Right lobe of liver (tissue), 6 donors: ENCODE measurements around the gene CENPU. TPM values are rescaled to one million over a fixed set of nuclear protein-coding genes. Genes with fewer than 3 reads are reported as not detected.

Source experiments
- ATAC-seq, 4 donors: fragments of 200-7000 bp; cut with Tn5 transposase; one replicate each; pipeline ENCODE4 v1.9.1; 2020; ENCODE audit warnings: mild to moderate bottlenecking in 4 of 4, moderate library complexity in 4 of 4
- DNase-seq, 3 donors: peaks; one replicate each; pipeline ENCODE4 v3.0.0-alpha.2; 2020
- H3K27ac ChIP-seq, 3 donors: fragments of 200-600 bp; one replicate each; pipeline ENCODE4 v1.8.0; 2022
- H3K27me3 ChIP-seq, 2 donors: fragments of 200-600 bp; one replicate each; pipeline ENCODE4 v1.8.0; 2022
- H3K36me3 ChIP-seq, 4 donors: fragments of 200-600 bp; sonication (generic) in 1 of 4; one replicate each; pipeline versions ENCODE4 v1.5.1 to v1.8.0; 2017 to 2022; ENCODE audit warnings: control low read depth in 1 of 4
- H3K4me1 ChIP-seq, 4 donors: fragments of 200-600 bp; sonication (generic) in 1 of 4; one replicate each; pipeline versions ENCODE4 v1.5.1 to v1.8.0; 2017 to 2022; ENCODE audit warnings: control low read depth in 1 of 4
- H3K4me3 ChIP-seq, 3 donors: fragments of 200-600 bp; one replicate each; pipeline ENCODE4 v1.8.0; 2022
- H3K9me3 ChIP-seq, 4 donors: fragments of 200-600 bp; sonication (generic) in 1 of 4; one replicate each; pipeline versions ENCODE4 v1.5.1 to v1.8.0; 2017 to 2022; ENCODE audit warnings: control low read depth in 1 of 4
- CTCF ChIP-seq, 4 donors: fragments of 200-600 bp in 3 of 4; fragments of 450-650 bp in 1 of 4; IDR thresholded peaks; one replicate each; pipeline versions ENCODE4 v1.5.1 to v1.8.0; 2016 to 2022; ENCODE audit warnings: antibody characterized with exemption in 4 of 4, mild to moderate bottlenecking in 2 of 4
- POLR2A ChIP-seq: fragments of 450-650 bp; IDR thresholded peaks from one replicate; pipeline ENCODE4 v1.6.1; 2017; ENCODE audit warnings: antibody characterized with exemption, mild to moderate bottlenecking
- WGBS: methylation state at CpG from one replicate; pipeline ENCODE4 v1.1.6; 2018; ENCODE audit warnings: low coverage, low lambda C conversion rate; ENCODE audit not compliant: insufficient coverage; ENCODE audit errors: missing lambda C conversion rate; 5-methylcytosine and 5-hydroxymethylcytosine counted together
- intact Hi-C, 2 donors: fragments of 100-400 bp; cut with DNase I; formaldehyde crosslinking; loops; one replicate each; pipeline versions ENCODE4 v1.11.2 to v1.14.1; 2022
- total RNA-seq, 6 experiments: library from RNA; depleted of rRNA in 2 of 6; stranded (reverse); fragments of >200 nt in 2 of 6; fragmentation: NEBNext Ultra II Directional in 3 of 6; extraction: Animal tissue kit (Norgen Biotek cat#: 25700) in 3 of 6; gene quantifications; one replicate each; pipeline versions ENCODE4 v1.1.0 to v1.2.4, GENCODE V29; 2016 to 2023
- donor health status: DM: no; HTN: yes; CAD: no.
- donor health status: DM: no; HTN: no; CAD: no.
- donor health status: DM: no; HTN: no; CAD: no.
- donor health status: DM: no; HTN: yes; CAD: no.
- donor health status: DM: no; HTN: yes; CAD: no.

Gene CENPU
- total RNA-seq, 6 experiments from 2014 or later: 0.84 to 10.0 (median 1.5) TPM

GRCh38 chr4:184727430-184727829, 6.5 kb downstream of the CENPU start:
- no peaks in the 10 kb centered on the region for H3K27me3 ChIP-seq
- H3K4me3 ChIP-seq: no peak overlapping the region
- no peaks in the 10 kb centered on the region for H3K4me1 ChIP-seq
- no peaks in the 10 kb centered on the region for H3K36me3 ChIP-seq
- 85% methylated on average over 3 of the region's 3 CpGs for WGBS
- no peaks in the 10 kb centered on the region for H3K9me3 ChIP-seq
- ATAC-seq (no peak), DNase-seq (no peak)
- H3K27ac ChIP-seq: no peak overlapping the region
- TF ChIP-seq POLR2A (no peak), CTCF (IDR thresholded peaks at IDR 0.05) (no peak)
- intact Hi-C loops: no loop called here

GRCh38 chr4:184722798-184723197, 11.1 kb downstream of the CENPU start:
- no peak for DNase-seq
- no peak overlapping the region for H3K27ac ChIP-seq
- 36% methylated on average over 1 of the region's 1 CpG for WGBS
- no peaks in the 10 kb centered on the region for H3K4me1 ChIP-seq
- peak in 1 of 4 donors; percentile 25 for ATAC-seq
- TF ChIP-seq POLR2A: no peak
- peak in 1 of 4 donors; percentile 5 for TF ChIP-seq CTCF (IDR thresholded peaks at IDR 0.05)
- H3K9me3 ChIP-seq: peaks cover 0 to 3% (median 0%) of the 10 kb centered on the region in 4 donors
- H3K27me3 ChIP-seq: no peaks in the 10 kb centered on the region
- intact Hi-C loops: no loop called here
- no peaks in the 10 kb centered on the region for H3K36me3 ChIP-seq
- no peak overlapping the region for H3K4me3 ChIP-seq

GRCh38 chr4:184721254-184721653, 12.6 kb downstream of the CENPU start:
- DNase-seq: no peak
- TF ChIP-seq POLR2A (no peak), CTCF (IDR thresholded peaks at IDR 0.05) (no peak)
- intact Hi-C loops: no loop called here
- Histone ChIP-seq H3K36me3 (no peaks in the 10 kb centered on the region), H3K9me3 (peaks cover 0 to 3% (median 0%) of the 10 kb centered on the region in 4 donors), H3K27me3 (no peaks in the 10 kb centered on the region), H3K4me3 (no peak overlapping the region), H3K4me1 (no peaks in the 10 kb centered on the region), H3K27ac (no peak overlapping the region)
- no peak for ATAC-seq

GRCh38 chr4:184719407-184719806, 14.5 kb downstream of the CENPU start:
- intact Hi-C loops: no loop called here
- no peaks in the 10 kb centered on the region for H3K36me3 ChIP-seq

More at GRCh38 chr4:184719407-184719806, 14.5 kb downstream of the CENPU start:
- Histone ChIP-seq H3K27ac (no peak overlapping the region), H3K4me3 (no peak overlapping the region), H3K4me1 (no peaks in the 10 kb centered on the region), H3K9me3 (peaks cover 0 to 3% (median 0%) of the 10 kb centered on the region in 4 donors), H3K27me3 (no peaks in the 10 kb centered on the region)
- DNase-seq: no peak
- TF ChIP-seq CTCF (IDR thresholded peaks at IDR 0.05): no peak
- TF ChIP-seq POLR2A: no peak
- no peak for ATAC-seq
- 83% methylated on average over 2 of the region's 3 CpGs for WGBS
